ENCODE data around the gene ZNF593OS. TPM values are rescaled to one million over a fixed set of nuclear protein-coding genes. Genes with fewer than 3 reads are reported as not detected.

Gene ZNF593OS
- not detected in 2 replicates for total RNA-seq (2021; fragmentation: NEBNext Ultra II Directional; extraction: Animal tissue kit (Norgen Biotek cat#: 25700))
- not detected in 2 replicates for polyA plus RNA-seq (2011; rRNA removed)
- not detected for polyA plus RNA-seq (2011; cell fraction: cytosol; rRNA removed)
- not detected for polyA plus RNA-seq (2011; cell fraction: nucleus; rRNA removed)
- polyA plus RNA-seq (2012, experiment 1 of 2), result 1.1 to 1.8 TPM (median 1.5 TPM) in 4 replicates
- polyA plus RNA-seq (2012, experiment 2 of 2), result 1.3 TPM
- 0.06 TPM for polyA plus RNA-seq (2013, experiment 1 of 2)
- polyA plus RNA-seq (2013, experiment 2 of 2), result not detected
- polyA minus RNA-seq (2011; rRNA and poly(A)+ RNA removed), result not detected in 2 replicates
- not detected for polyA minus RNA-seq (2011; cell fraction: cytosol; rRNA and poly(A)+ RNA removed)
- not detected for polyA minus RNA-seq (2011; cell fraction: nucleus; rRNA and poly(A)+ RNA removed)
- long read RNA-seq, experiment 1, result 0 reads
- long read RNA-seq, experiment 2, result 0 reads

DNA sequence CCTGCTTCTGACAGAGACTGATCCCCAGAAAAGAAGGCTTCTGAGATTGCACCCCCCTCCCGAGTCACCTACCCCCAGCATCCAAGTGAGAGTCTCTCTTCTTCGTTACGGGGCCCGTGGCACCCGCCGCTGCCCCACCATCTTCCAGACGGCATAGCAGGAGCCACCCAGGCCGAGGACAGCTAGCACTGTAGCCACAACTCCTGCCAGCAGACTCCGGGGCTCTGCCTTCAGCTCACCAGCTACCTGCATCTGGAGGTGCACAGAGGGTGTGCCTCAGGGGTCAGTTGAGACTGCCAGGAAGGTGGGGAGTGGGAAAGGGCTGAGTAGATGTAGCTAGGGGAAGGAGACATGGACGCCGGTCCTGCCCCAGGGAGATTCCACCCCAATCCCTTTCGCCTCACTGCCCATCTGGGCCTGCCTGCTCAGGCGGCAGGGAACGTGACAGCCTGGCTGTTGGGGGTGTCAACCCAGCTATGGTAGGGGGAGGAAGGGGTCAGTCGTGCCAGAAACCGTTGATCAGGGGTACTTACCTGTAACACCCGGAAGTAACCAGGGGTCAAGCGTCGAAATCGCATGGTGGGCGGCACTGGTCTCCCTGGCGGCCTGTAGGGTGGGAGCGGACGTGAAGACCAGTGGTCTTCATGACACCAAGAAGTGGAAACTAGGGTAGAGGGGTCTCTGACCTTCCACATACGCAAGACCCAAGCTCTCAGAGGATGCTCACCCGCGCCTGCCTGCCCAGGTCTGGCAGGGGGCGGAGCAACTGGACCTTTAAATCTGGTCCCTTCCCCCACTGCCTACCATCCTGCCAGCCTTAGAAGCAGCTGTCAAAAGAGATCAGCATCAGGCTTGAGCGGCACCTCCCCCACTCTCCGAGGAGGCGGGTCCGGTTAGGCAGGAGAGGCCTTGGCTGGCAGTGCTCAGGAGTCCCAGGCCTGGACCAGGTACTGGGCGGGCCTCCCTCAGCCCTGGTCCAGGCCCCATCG, at the start of gene ZNF593OS:
TSS of gene ZNF593OS (minus strand) at position 749 of the 989 bp plus-strand sequence. CDS start at position 578, 171 bp downstream.
- Histone ChIP-seq H3K4me3 (ENCODE audit: extremely low read depth in 1 of 4, insufficient read depth in 2 of 4, low read depth in 3 of 4, low read length in 4 of 4) (peak within 1 kb of the TSS in 2 of 4 experiments; percentile 71 to 74; a peak in 5 of 8 replicates), H4K8ac (ENCODE audit: extremely low read depth, insufficient read depth, low read length) (no peak within 1 kb of the TSS), H2BK120ac (replicated peaks; ENCODE audit: low read depth, low read length) (no peak within 1 kb of the TSS), H2BK5ac (ENCODE audit: low read depth, low read length) (no peak within 1 kb of the TSS), H4K91ac (replicated peaks; ENCODE audit: insufficient read length, low read length) (no peak within 1 kb of the TSS), H3K23ac (ENCODE audit: insufficient read length) (no peak within 1 kb of the TSS), H2AFZ (ENCODE audit: low read length) (no peak within 1 kb of the TSS), H3K4ac (replicated peaks; ENCODE audit: insufficient read length, low read depth, low read length) (no peak within 1 kb of the TSS), H3K23me2 (ENCODE audit: low read depth, low read length) (peaks cover 6% of the 10 kb centered on the region), H3K79me1 (ENCODE audit: low read depth, low read length) (peaks cover 4% of the 10 kb centered on the region; the same call in 1 of the 2 replicates), H3K27me3 (replicated peaks in 1 of 4; ENCODE audit: control insufficient read depth in 3 of 4, extremely low read depth in 1 of 4, insufficient read depth in 3 of 4, low read length in 3 of 4) (peaks cover 0 to 4% (median 1%) of the 10 kb centered on the region in 4 experiments; a peak in 4 of 7 replicates), H4K5ac (ENCODE audit: insufficient read length, low read depth, low read length) (no peak within 1 kb of the TSS), H3K56ac (replicated peaks; ENCODE audit: insufficient read length, low read depth, low read length) (no peak within 1 kb of the TSS), H2BK15ac (ENCODE audit: low read length) (no peak within 1 kb of the TSS), H2BK12ac (ENCODE audit: low read depth, low read length) (no peak within 1 kb of the TSS), H3K36me3 (ENCODE audit: control insufficient read depth in 2 of 4, insufficient read depth in 4 of 4, low read length in 3 of 4) (no peaks in the 10 kb centered on the region; a peak in 1 of 8 replicates), H2BK20ac (ENCODE audit: low read length) (no peak within 1 kb of the TSS), H2AK5ac (ENCODE audit: low read depth, low read length) (no peak within 1 kb of the TSS), H3K9me3 (ENCODE audit: insufficient read depth in 2 of 2, low read depth in 1 of 2, low read length in 1 of 2) (no peaks in the 10 kb centered on the region), H3K27ac (ENCODE audit: low read depth, low read length) (no peak within 1 kb of the TSS), H3K79me2 (ENCODE audit: control insufficient read depth in 1 of 2, insufficient read depth in 2 of 2, low read length in 2 of 2) (peaks cover 0 to 8% of the 10 kb centered on the region in 2 experiments; a peak in 2 of 4 replicates), H3K9ac (replicated peaks in 1 of 4; ENCODE audit: extremely low read depth in 1 of 4, low read depth in 3 of 4, low read length in 3 of 4) (no peak within 1 kb of the TSS; a peak in 1 of 7 replicates), H3K18ac (ENCODE audit: extremely low read depth, low read length) (no peak within 1 kb of the TSS), H3K14ac (ENCODE audit: insufficient read length) (no peak within 1 kb of the TSS), H3K4me1 (replicated peaks in 1 of 4; ENCODE audit: control insufficient read depth in 3 of 4, insufficient read depth in 4 of 4, low read length in 3 of 4) (peaks cover 0 to 8% (median 6%) of the 10 kb centered on the region in 4 experiments; a peak in 6 of 7 replicates), H3K4me2 (ENCODE audit: insufficient read depth in 1 of 2, low read depth in 2 of 2, low read length in 2 of 2) (peak within 1 kb of the TSS; percentile 77 to 96; a peak in 3 of 4 replicates), H4K20me1 (replicated peaks in 1 of 2; ENCODE audit: control insufficient read depth in 1 of 2, insufficient read depth in 2 of 2, low read length in 2 of 2) (peaks cover 0 to 4% of the 10 kb centered on the region in 2 experiments)
- ChIA-PET POLR2A (ENCODE audit: partially characterized antibody) (interaction anchor here (1.0 to 2.9 kb wide), 5 partner anchors 9 to 135 kb away, joined by 3 to 6 read pairs (median 4); partner anchors contain the start of gene CEP85), CTCF (ENCODE audit: partially characterized antibody) (interaction anchor here (0.8 to 16.2 kb wide), 5 partner anchors 15 to 66 kb away, joined by 3 to 159 read pairs (median 5); partner anchors contain the start of genes CATSPER4 and CEP85)
- WGBS, 2 experiments (ENCODE audit: extremely low coverage in 1 of 2, insufficient coverage in 1 of 2, insufficient read length in 1 of 2, insufficient replicate concordance in 2 of 2, low coverage in 1 of 2, low lambda C conversion rate in 2 of 2, missing lambda C conversion rate in 1 of 2), result 89% methylated on average over 33 of the region's 34 CpGs; no CpG with 5 or more reads in 1 of the 2 experiments
- TF ChIP-seq SIN3A (conservative IDR thresholded peaks at IDR 0.05 in 1 of 2, IDR thresholded peaks at IDR 0.05 in 1 of 2; ENCODE audit: low read depth in 1 of 2, low read length in 2 of 2) (0 out of 4 replicates have a peak, but pooled peaks of 1 of the 2 experiments have one; percentile 16), TCF12 (IDR thresholded peaks at IDR 0.05; ENCODE audit: low read depth, low read length) (no peak)
- FAIRE-seq (no peak), DNase-seq (ENCODE audit: low read depth in 1 of 2, low spot score in 2 of 2) (no peak)

All from H1 (cell line).